H1 (cell line): ENCODE data around the gene ULK3. TPM values are rescaled to one million over a fixed set of nuclear protein-coding genes. Genes with fewer than 3 reads are reported as not detected.

Experiments
- CTCF ChIA-PET: fragments of 300-600 bp; sonication (Branson Sonifier 250); formaldehyde crosslinking; loops from one replicate; lab custom pipeline; 2021; ENCODE audit not compliant: partially characterized antibody; lab: Charles Lee
- POLR2A ChIA-PET: fragments of 300-600 bp; sonication (Branson Sonifier 250); formaldehyde crosslinking; loops from one replicate; lab custom pipeline; 2021; ENCODE audit warnings: inconsistent platforms; ENCODE audit not compliant: partially characterized antibody; lab: Charles Lee
- DNase-seq, 2 experiments: peaks; one replicate each; pipeline versions ENCODE4 v3.0.0 to v3.0.0-alpha.2; 2010 to 2022; ENCODE audit warnings: low spot score in 2 of 2, low read depth in 1 of 2, mixed read lengths in 1 of 2
- FAIRE-seq: peaks from 2 replicates; lab custom pipeline; 2011; peaks lifted over from hg19 to GRCh38; lab: Jason Lieb, UNC
- H2AFZ ChIP-seq: 2 replicates; pipeline ENCODE4 v1.8.1; 2012; ENCODE audit warnings: low read length, inconsistent platforms
- H2AK5ac ChIP-seq: 2 replicates; pipeline ENCODE4 v1.6.1; 2013; ENCODE audit warnings: low read depth, low read length
- H2BK120ac ChIP-seq: replicated peaks from 2 replicates; pipeline ENCODE3; 2013; ENCODE audit warnings: low read depth, low read length, inconsistent platforms
- H2BK12ac ChIP-seq: 2 replicates; pipeline ENCODE4 v1.6.1; 2013; ENCODE audit warnings: low read depth, low read length
- H2BK15ac ChIP-seq: 2 replicates; pipeline ENCODE4 v1.6.1; 2013; ENCODE audit warnings: low read length
- H2BK20ac ChIP-seq: 2 replicates; pipeline ENCODE4 v1.6.1; 2013; ENCODE audit warnings: low read length
- H2BK5ac ChIP-seq: 2 replicates; pipeline ENCODE4 v1.6.1; 2013; ENCODE audit warnings: low read depth, low read length
- H3K14ac ChIP-seq: 2 replicates; pipeline ENCODE4 v1.6.1; 2013; ENCODE audit warnings: inconsistent platforms; ENCODE audit not compliant: insufficient read length
- H3K18ac ChIP-seq: 2 replicates; pipeline ENCODE4 v1.6.1; 2013; ENCODE audit warnings: low read length; ENCODE audit errors: extremely low read depth
- H3K23ac ChIP-seq: 2 replicates; pipeline ENCODE4 v1.6.1; 2013; ENCODE audit warnings: inconsistent platforms; ENCODE audit not compliant: insufficient read length
- H3K23me2 ChIP-seq: 2 replicates; pipeline ENCODE4 v1.6.1; 2013; ENCODE audit warnings: low read depth, low read length
- H3K27ac ChIP-seq: 2 replicates; pipeline ENCODE4 v1.6.1; 2011; ENCODE audit warnings: low read depth, low read length, inconsistent platforms
- H3K27me3 ChIP-seq, 4 experiments: replicated peaks in 1 of 4; 1 replicate in 1 of 4; 2 replicates in 3 of 4; pipeline versions ENCODE4 v1.6.1 to v1.8.1; 2011 to 2013; ENCODE audit warnings: low read length in 3 of 4, mild to moderate bottlenecking in 3 of 4, inconsistent platforms in 2 of 4, mixed read lengths in 2 of 4, moderate library complexity in 1 of 4; ENCODE audit not compliant: control insufficient read depth in 3 of 4, insufficient read depth in 3 of 4; ENCODE audit errors: extremely low read depth in 1 of 4
- H3K36me3 ChIP-seq, 4 experiments: 2 replicates each; pipeline versions ENCODE4 v1.6.1 to v1.8.1; 2011 to 2013; ENCODE audit warnings: mild to moderate bottlenecking in 4 of 4, low read length in 3 of 4, moderate library complexity in 2 of 4, control low read depth in 1 of 4, inconsistent platforms in 1 of 4; ENCODE audit not compliant: insufficient read depth in 4 of 4, control insufficient read depth in 2 of 4
- H3K4ac ChIP-seq: replicated peaks from 2 replicates; pipeline ENCODE3; 2013; ENCODE audit warnings: low read length, low read depth, mixed read lengths, inconsistent platforms; ENCODE audit not compliant: insufficient read length
- H3K4me1 ChIP-seq, 4 experiments: replicated peaks in 1 of 4; 1 replicate in 1 of 4; 2 replicates in 3 of 4; pipeline versions ENCODE4 v1.6.1 to v1.8.1; 2011 to 2013; ENCODE audit warnings: low read length in 3 of 4, inconsistent platforms in 2 of 4, mixed read lengths in 1 of 4; ENCODE audit not compliant: insufficient read depth in 4 of 4, control insufficient read depth in 3 of 4
- H3K4me2 ChIP-seq, 2 experiments: 2 replicates each; pipeline versions ENCODE4 v1.6.1 to v1.8.1; 2011 to 2013; ENCODE audit warnings: low read depth in 2 of 2, low read length in 2 of 2, control low read depth in 1 of 2, inconsistent platforms in 1 of 2, mild to moderate bottlenecking in 1 of 2; ENCODE audit not compliant: insufficient read depth in 1 of 2
- H3K4me3 ChIP-seq, 4 experiments: fragments of 200-600, 300-600 bp in 1 of 4; sonication (generic), shearing (Covaris generic), sonication (Bioruptor Twin) in 1 of 4; 2 replicates each; pipeline versions ENCODE4 v1.5.1 to v1.8.1; 2011 to 2016; ENCODE audit warnings: low read length in 4 of 4, low read depth in 3 of 4, control low read depth in 2 of 4, inconsistent platforms in 2 of 4, mild to moderate bottlenecking in 2 of 4, mixed read lengths in 1 of 4, moderate library complexity in 1 of 4; ENCODE audit not compliant: insufficient read depth in 2 of 4; ENCODE audit errors: extremely low read depth in 1 of 4
- H3K56ac ChIP-seq: replicated peaks from 2 replicates; pipeline ENCODE3; 2013; ENCODE audit warnings: low read depth, mild to moderate bottlenecking, mixed read lengths, low read length, inconsistent platforms; ENCODE audit not compliant: insufficient read length
- H3K79me1 ChIP-seq: 2 replicates; pipeline ENCODE4 v1.6.1; 2013; ENCODE audit warnings: low read depth, low read length, control low read depth
- H3K79me2 ChIP-seq, 2 experiments: 2 replicates each; pipeline versions ENCODE4 v1.6.1 to v1.8.1; 2012 to 2013; ENCODE audit warnings: low read length in 2 of 2, mild to moderate bottlenecking in 2 of 2, inconsistent platforms in 1 of 2; ENCODE audit not compliant: insufficient read depth in 2 of 2, control insufficient read depth in 1 of 2
- H3K9ac ChIP-seq, 4 experiments: replicated peaks in 1 of 4; 1 replicate in 1 of 4; 2 replicates in 3 of 4; pipeline versions ENCODE4 v1.6.1 to v1.8.1; 2011 to 2013; ENCODE audit warnings: low read depth in 3 of 4, low read length in 3 of 4, control low read depth in 2 of 4, mild to moderate bottlenecking in 2 of 4, moderate library complexity in 2 of 4, inconsistent platforms in 1 of 4; ENCODE audit errors: extremely low read depth in 1 of 4
- H3K9me3 ChIP-seq, 2 experiments: 2 replicates each; pipeline versions ENCODE4 v1.6.1 to v1.8.1; 2012 to 2013; ENCODE audit warnings: mild to moderate bottlenecking in 2 of 2, moderate library complexity in 2 of 2, control low read depth in 1 of 2, inconsistent platforms in 1 of 2, low read depth in 1 of 2, low read length in 1 of 2, mixed read lengths in 1 of 2; ENCODE audit not compliant: insufficient read depth in 2 of 2
- H4K20me1 ChIP-seq, 2 experiments: replicated peaks in 1 of 2; 2 replicates each; pipeline versions ENCODE3 to v1.8.1; 2011 to 2013; ENCODE audit warnings: inconsistent platforms in 2 of 2, low read length in 2 of 2, mild to moderate bottlenecking in 1 of 2; ENCODE audit not compliant: insufficient read depth in 2 of 2, control insufficient read depth in 1 of 2
- H4K5ac ChIP-seq: 2 replicates; pipeline ENCODE4 v1.6.1; 2013; ENCODE audit warnings: low read length, low read depth, mixed read lengths, inconsistent platforms; ENCODE audit not compliant: insufficient read length
- H4K8ac ChIP-seq: 2 replicates; pipeline ENCODE4 v1.8.0; 2013; ENCODE audit warnings: mild to moderate bottlenecking, moderate library complexity, low read length, inconsistent platforms; ENCODE audit not compliant: insufficient read depth; ENCODE audit errors: extremely low read depth
- H4K91ac ChIP-seq: replicated peaks from 2 replicates; pipeline ENCODE3; 2013; ENCODE audit warnings: low read length, mixed read lengths, inconsistent platforms; ENCODE audit not compliant: insufficient read length
- E2F6 ChIP-seq: IDR thresholded peaks from 2 replicates; pipeline ENCODE4 v1.6.1; 2012; ENCODE audit warnings: inconsistent platforms
- EP300 ChIP-seq, 2 experiments: IDR thresholded peaks; 1 replicate in 1 of 2; 2 replicates in 1 of 2; pipeline ENCODE4 v1.6.1; 2011 to 2012; ENCODE audit warnings: low read depth in 2 of 2, low read length in 2 of 2, mild to moderate bottlenecking in 2 of 2, borderline replicate concordance in 1 of 2, inconsistent platforms in 1 of 2, moderate library complexity in 1 of 2
- RNF2 ChIP-seq: fragments of 200-900, 300-1000 bp; sonication (generic); IDR thresholded peaks from 2 replicates; pipeline ENCODE4 v1.7.1; 2016; ENCODE audit warnings: borderline replicate concordance, low read depth, mild to moderate bottlenecking, antibody characterized with exemption, low read length; ENCODE audit not compliant: poor library complexity, severe bottlenecking; ENCODE audit errors: missing control alignments
- WGBS, 2 experiments: shearing (Covaris generic) in 1 of 2; methylation state at CpG; one replicate each; pipeline versions ENCODE4 v1.1.6 to v1.1.7; 2013 to 2015; ENCODE audit warnings: low lambda C conversion rate in 2 of 2, mixed read lengths in 2 of 2, inconsistent platforms in 1 of 2, low coverage in 1 of 2, missing lambda C conversion rate in 1 of 2; ENCODE audit not compliant: insufficient replicate concordance in 2 of 2, insufficient coverage in 1 of 2, insufficient read length in 1 of 2; ENCODE audit errors: extremely low coverage in 1 of 2, missing lambda C conversion rate in 1 of 2; 5-methylcytosine and 5-hydroxymethylcytosine counted together
- polyA plus RNA-seq, 7 experiments: library from polyadenylated mRNA; depleted of rRNA in 3 of 7; stranded (reverse) in 5 of 7; unstranded in 2 of 7; fragments of >200 nt in 5 of 7; fragments of 200-250 nt in 2 of 7; gene quantifications; 1 replicate in 5 of 7; 2 replicates in 1 of 7; 4 replicates in 1 of 7; pipeline versions ENCODE4 v1.2.1 to v1.2.3, GENCODE V29; 2011 to 2013; ENCODE audit warnings: missing spikeins in 2 of 7, mixed read lengths in 2 of 7
- total RNA-seq: library from RNA; stranded (reverse); fragmentation: NEBNext Ultra II Directional; extraction: Animal tissue kit (Norgen Biotek cat#: 25700); gene quantifications from 2 replicates; pipeline ENCODE4 v1.2.1, GENCODE V29; 2021

Gene ULK3
- total and polyA plus RNA-seq, 2 of the 8 experiments (the other 6 are each of a cell fraction or from before 2014, with no cell fraction given), result 27.1 to 34.4 TPM

- no peaks in the 10 kb centered on the region for H3K27me3 ChIP-seq
- 86% methylated on average over 10 of the region's 20 CpGs; no CpG with 5 or more reads in 1 of the 2 experiments for WGBS, 2 experiments
- no peak overlapping the region for H2AFZ ChIP-seq
- no peak overlapping the region for H2BK12ac ChIP-seq
- 0 out of 2 replicates have a peak, but pooled peaks cover 2% of the 10 kb centered on the region for H3K79me1 ChIP-seq
- no peak overlapping the region for H3K27ac ChIP-seq
- TF ChIP-seq EP300 (IDR thresholded peaks at IDR 0.05; ENCODE audit: borderline replicate concordance in 1 of 2, low read depth in 2 of 2, low read length in 2 of 2), result no peak
- TF ChIP-seq RNF2, result no peak
- TF ChIP-seq E2F6, result no peak
- ChIA-PET POLR2A (interaction anchor here (0.6 to 3.6 kb wide), 5 partner anchors 8 to 40 kb away, joined by 3 to 20 read pairs (median 4); no protein-coding TSS in a partner anchor), CTCF (interaction anchor here (0.6 to 53.7 kb wide), 23 partner anchors 8 to 1948 kb away, joined by 3 to 1439 read pairs (median 7); partner anchors contain the start of genes CLK3, CPLX3, CSK and CYP1A2)
- no peak overlapping the region for H3K4me2 ChIP-seq
- H3K4ac ChIP-seq, result no peak overlapping the region
- H3K23ac ChIP-seq, result no peak overlapping the region
- no peaks in the 10 kb centered on the region for H3K23me2 ChIP-seq
- peaks cover 0 to 5% (median 2%) of the 10 kb centered on the region in 4 experiments; a peak in 3 of 7 replicates for H3K4me1 ChIP-seq
- H3K36me3 ChIP-seq, result peaks cover 0 to 14% (median 0%) of the 10 kb centered on the region in 4 experiments; a peak in 1 of 8 replicates
- H2BK5ac ChIP-seq, result no peak overlapping the region
- H4K20me1 ChIP-seq, result peaks cover 2 to 14% of the 10 kb centered on the region in 2 experiments
- H4K5ac ChIP-seq, result no peak overlapping the region
- no peak overlapping the region for H3K18ac ChIP-seq
- no peak overlapping the region for H2BK15ac ChIP-seq
- no peak overlapping the region for H2BK120ac ChIP-seq
- H4K91ac ChIP-seq, result no peak overlapping the region
- no peak overlapping the region for H3K9ac ChIP-seq
- no peaks in the 10 kb centered on the region for H3K9me3 ChIP-seq
- DNase-seq, result no peak
- H3K56ac ChIP-seq, result no peak overlapping the region
- no peak for FAIRE-seq
- no peak overlapping the region for H3K14ac ChIP-seq
- H4K8ac ChIP-seq, result no peak overlapping the region
- no peak overlapping the region for H2AK5ac ChIP-seq
- no peak overlapping the region for H3K4me3 ChIP-seq
- H3K79me2 ChIP-seq, result no peaks in the 10 kb centered on the region
- no peak overlapping the region for H2BK20ac ChIP-seq
Observed at GRCh38 chr15:74800559-74801094, 42.3 kb downstream of the ULK3 start.
